GM23338 (cell line): ENCODE measurements around the gene BNIPL. TPM values are rescaled to one million over a fixed set of nuclear protein-coding genes. Genes with fewer than 3 reads are reported as not detected.
A peak's percentile ranks its signal among the peaks of the same experiment; 100 is the strongest.

ENCODE experiments used
- ATAC-seq: fragments of 200-7000 bp; cut with Tn5 transposase; 3 replicates; pipeline ENCODE4 v1.9.1; 2020
- DNase-seq: peaks from one replicate; pipeline ENCODE4 v3.0.0-alpha.2; 2015; ENCODE audit warnings: low spot score
- H2AFZ ChIP-seq: fragments of 200-600 bp; sonication (generic); 2 replicates; pipeline ENCODE4 v1.8.0; 2016; ENCODE audit warnings: antibody characterized with exemption, mild to moderate bottlenecking, moderate library complexity
- H3F3A ChIP-seq: fragments of 200-600 bp; sonication (generic); replicated peaks from 2 replicates; pipeline ENCODE4 v1.8.0; 2017; ENCODE audit warnings: antibody characterized with exemption, mixed run types, low read depth
- H3K27ac ChIP-seq: fragments of 200-600 bp; sonication (generic); 2 replicates; pipeline ENCODE4 v1.6.1; 2016; ENCODE audit warnings: low read depth
- H3K27me3 ChIP-seq: fragments of 200-600 bp; sonication (generic); 2 replicates; pipeline ENCODE4 v1.8.0; 2016; ENCODE audit warnings: mild to moderate bottlenecking, mixed run types, moderate library complexity; ENCODE audit not compliant: insufficient read depth
- H3K36me3 ChIP-seq: fragments of 200-600 bp; sonication (generic); 2 replicates; pipeline ENCODE4 v1.8.0; 2016; ENCODE audit warnings: mild to moderate bottlenecking; ENCODE audit not compliant: insufficient read depth
- H3K4me1 ChIP-seq: fragments of 200-600 bp; sonication (generic); 2 replicates; pipeline ENCODE4 v1.8.0; 2016; ENCODE audit warnings: mild to moderate bottlenecking, moderate library complexity; ENCODE audit not compliant: insufficient read depth
- H3K4me2 ChIP-seq: fragments of 200-600 bp; sonication (generic); 2 replicates; pipeline ENCODE4 v1.7.1; 2017; ENCODE audit warnings: mixed run types
- H3K4me3 ChIP-seq: fragments of 200-600 bp; sonication (generic); 2 replicates; pipeline ENCODE4 v1.6.1; 2016; ENCODE audit warnings: mixed run types
- H3K79me2 ChIP-seq: fragments of 200-600 bp; sonication (generic); replicated peaks from 2 replicates; pipeline ENCODE4 v1.8.0; 2017; ENCODE audit warnings: mild to moderate bottlenecking; ENCODE audit not compliant: insufficient read depth
- H3K9me2 ChIP-seq: fragments of 200-600 bp; sonication (generic); 2 replicates; pipeline ENCODE4 v1.8.0; 2017; ENCODE audit not compliant: insufficient read depth
- H4K20me1 ChIP-seq: fragments of 200-600 bp; sonication (generic); replicated peaks from 2 replicates; pipeline ENCODE4 v1.8.0; 2017; ENCODE audit warnings: mild to moderate bottlenecking; ENCODE audit not compliant: insufficient read depth
- H3K27ac Mint-ChIP-seq: 2 replicates; pipeline ENCODE4 v1.8.0; 2020; ENCODE audit warnings: inconsistent platforms, mild to moderate bottlenecking, moderate library complexity, mixed read lengths
- H3K27me3 Mint-ChIP-seq: 3 replicates; pipeline ENCODE4 v1.8.0; 2022; ENCODE audit warnings: low read depth, mild to moderate bottlenecking, moderate library complexity, mixed read lengths, inconsistent platforms; ENCODE audit not compliant: insufficient read depth, poor library complexity
- H3K36me3 Mint-ChIP-seq: 3 replicates; pipeline ENCODE4 v1.8.0; 2021; ENCODE audit warnings: low read depth, mild to moderate bottlenecking, inconsistent platforms, moderate library complexity, mixed read lengths
- H3K4me1 Mint-ChIP-seq: 3 replicates; pipeline ENCODE4 v1.8.0; 2020; ENCODE audit warnings: mild to moderate bottlenecking, inconsistent platforms, mixed read lengths
- H3K4me3 Mint-ChIP-seq: 3 replicates; pipeline ENCODE4 v1.8.0; 2021; ENCODE audit warnings: moderate library complexity, mild to moderate bottlenecking, inconsistent platforms, mixed read lengths
- H3K9me3 Mint-ChIP-seq: 3 replicates; pipeline ENCODE4 v1.8.0; 2020; ENCODE audit warnings: moderate library complexity, mild to moderate bottlenecking, inconsistent platforms, mixed read lengths
- EZH2phosphoT487 ChIP-seq: fragments of 200-600 bp; sonication (generic); IDR thresholded peaks from one replicate; pipeline ENCODE4 v1.8.1; 2018; ENCODE audit warnings: antibody characterized with exemption; ENCODE audit not compliant: unreplicated experiment
- JUNB ChIP-seq: IDR thresholded peaks from one replicate; pipeline ENCODE4 v1.6.1; 2016; ENCODE audit warnings: antibody characterized with exemption; ENCODE audit not compliant: unreplicated experiment
- NANOG ChIP-seq: IDR thresholded peaks from 2 replicates; pipeline ENCODE4 v1.6.1; 2016; ENCODE audit warnings: antibody characterized with exemption, borderline replicate concordance
- REST ChIP-seq: IDR thresholded peaks from one replicate; pipeline ENCODE4 v1.6.1; 2018; ENCODE audit warnings: antibody characterized with exemption; ENCODE audit not compliant: unreplicated experiment
- STAT1 ChIP-seq: IDR thresholded peaks from one replicate; pipeline ENCODE4 v1.6.1; 2016; ENCODE audit warnings: antibody characterized with exemption; ENCODE audit not compliant: unreplicated experiment
- ZNF331 ChIP-seq: fragments of 250-450 bp; sonication (Bioruptor Pico); IDR thresholded peaks from 2 replicates; pipeline ENCODE4 v1.5.0; 2020; ENCODE audit warnings: low read depth, mild to moderate bottlenecking, moderate library complexity
- ZNF462 ChIP-seq: fragments of 250-450 bp; sonication (Bioruptor Pico); IDR thresholded peaks from 2 replicates; pipeline ENCODE4 v1.5.0; 2020; ENCODE audit warnings: mild to moderate bottlenecking, moderate library complexity
- polyA plus RNA-seq: library from polyadenylated mRNA; unstranded; fragments of >200 nt; fragmentation: Nextera tagmentation; extraction: Ambion mirVana; gene quantifications from 2 replicates; pipeline ENCODE4 v1.2.1, GENCODE V29; 2016
- total RNA-seq: library from RNA; depleted of rRNA; stranded (reverse); fragments of >200 nt; shearing (Covaris generic); gene quantifications from 2 replicates; pipeline ENCODE4 v1.2.3, GENCODE V29; 2014
- TF ChIP-seq, protein P1 (sequence below), 2 experiments: fragments of 200-600 bp in 1 of 2; sonication (generic) in 1 of 2; conservative IDR thresholded peaks; 2 replicates each; pipeline versions ENCODE4 v1.5.1 to v1.6.1; 2016 to 2017; ENCODE audit warnings: antibody characterized with exemption in 2 of 2, low read depth in 2 of 2, mild to moderate bottlenecking in 2 of 2, moderate library complexity in 1 of 2

The BNIPL gene
- total and polyA plus RNA-seq, 2 experiments from 2014 or later = 0.91 to 1.2 TPM

- no peak for TF ChIP-seq STAT1
- TF ChIP-seq EZH2phosphoT487 = no peak
- no peak for TF ChIP-seq ZNF331 (CRISPR knock-in tag)
- no peak for TF ChIP-seq ZNF462 (CRISPR knock-in tag)
- no peak for TF ChIP-seq NANOG
- peak; percentile 29 for TF ChIP-seq REST
- TF ChIP-seq, protein P1, sequence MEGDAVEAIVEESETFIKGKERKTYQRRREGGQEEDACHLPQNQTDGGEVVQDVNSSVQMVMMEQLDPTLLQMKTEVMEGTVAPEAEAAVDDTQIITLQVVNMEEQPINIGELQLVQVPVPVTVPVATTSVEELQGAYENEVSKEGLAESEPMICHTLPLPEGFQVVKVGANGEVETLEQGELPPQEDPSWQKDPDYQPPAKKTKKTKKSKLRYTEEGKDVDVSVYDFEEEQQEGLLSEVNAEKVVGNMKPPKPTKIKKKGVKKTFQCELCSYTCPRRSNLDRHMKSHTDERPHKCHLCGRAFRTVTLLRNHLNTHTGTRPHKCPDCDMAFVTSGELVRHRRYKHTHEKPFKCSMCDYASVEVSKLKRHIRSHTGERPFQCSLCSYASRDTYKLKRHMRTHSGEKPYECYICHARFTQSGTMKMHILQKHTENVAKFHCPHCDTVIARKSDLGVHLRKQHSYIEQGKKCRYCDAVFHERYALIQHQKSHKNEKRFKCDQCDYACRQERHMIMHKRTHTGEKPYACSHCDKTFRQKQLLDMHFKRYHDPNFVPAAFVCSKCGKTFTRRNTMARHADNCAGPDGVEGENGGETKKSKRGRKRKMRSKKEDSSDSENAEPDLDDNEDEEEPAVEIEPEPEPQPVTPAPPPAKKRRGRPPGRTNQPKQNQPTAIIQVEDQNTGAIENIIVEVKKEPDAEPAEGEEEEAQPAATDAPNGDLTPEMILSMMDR (conservative IDR thresholded peaks at IDR 0.05; ENCODE audit: low read depth in 2 of 2) = peak; percentile 36 to 61
- TF ChIP-seq JUNB = no peak
- Mint-ChIP-seq H3K4me3 (peak within 1 kb of the TSS; percentile 94), H3K4me1 (peaks cover 41% of the 10 kb centered on the region), H3K9me3 (no peaks in the 10 kb centered on the region), H3K27me3 (peaks cover 23% of the 10 kb centered on the region), H3K36me3 (peaks cover 3% of the 10 kb centered on the region; the same call in 2 of the 3 replicates), H3K27ac (peak within 1 kb of the TSS; percentile 96)
- Histone ChIP-seq H3K79me2 (peaks cover 15% of the 10 kb centered on the region), H3K27ac (peak within 1 kb of the TSS; percentile 73), H3K9me2 (no peaks in the 10 kb centered on the region), H3K36me3 (no peaks in the 10 kb centered on the region), H3K4me1 (peaks cover 25% of the 10 kb centered on the region), H3K4me2 (peak within 1 kb of the TSS; percentile 85), H4K20me1 (no peaks in the 10 kb centered on the region; the same call in 1 of the 2 replicates), H2AFZ (peak within 1 kb of the TSS; percentile 83), H3K4me3 (peak within 1 kb of the TSS; percentile 84), H3K27me3 (no peaks in the 10 kb centered on the region), H3F3A (peaks cover 10% of the 10 kb centered on the region; the same call in 1 of the 2 replicates)
- ATAC-seq = peak; percentile 88
- DNase-seq = peak; percentile 94
Observed at GRCh38 chr1:151006327-151007052, 29.9 kb upstream of the BNIPL start, which contains the start of gene MINDY1. Gene MINDY1 (minus strand): TSS chr1:151006902. CDS start chr1:151002617, 4,285 bp downstream.
